Mesenchymal stem cell (in vitro differentiated cells and primary cell): ENCODE measurements around the gene LCLAT1.

Experiments
- DNase-seq: peaks from one replicate; pipeline ENCODE4 v3.0.0-alpha.2; 2013
- H2AFZ ChIP-seq: one replicate; pipeline ENCODE4 v1.6.1; 2013; ENCODE audit warnings: low read depth, mild to moderate bottlenecking, control low read depth, inconsistent platforms, low read length, moderate library complexity
- H2AK5ac ChIP-seq: 2 replicates; pipeline ENCODE4 v1.6.1; 2013; ENCODE audit warnings: low read length, moderate library complexity, mild to moderate bottlenecking, inconsistent platforms; ENCODE audit not compliant: severe bottlenecking
- H2BK120ac ChIP-seq: one replicate; pipeline ENCODE4 v1.6.1; 2013; ENCODE audit warnings: low read depth, mild to moderate bottlenecking, inconsistent platforms, low read length, moderate library complexity
- H2BK12ac ChIP-seq, 2 experiments: one replicate each; pipeline ENCODE4 v1.6.1; 2013; ENCODE audit warnings: inconsistent platforms in 2 of 2, low read length in 2 of 2, mild to moderate bottlenecking in 2 of 2, moderate library complexity in 2 of 2, control low read depth in 1 of 2
- H2BK15ac ChIP-seq: one replicate; pipeline ENCODE4 v1.6.1; 2013; ENCODE audit warnings: mild to moderate bottlenecking, low read depth, inconsistent platforms; ENCODE audit not compliant: poor library complexity, severe bottlenecking
- H2BK5ac ChIP-seq: 2 replicates; pipeline ENCODE4 v1.6.1; 2013; ENCODE audit warnings: low read depth, mild to moderate bottlenecking, low read length, control low read depth, inconsistent platforms; ENCODE audit not compliant: poor library complexity, severe bottlenecking
- H3K14ac ChIP-seq, 2 experiments: one replicate each; pipeline ENCODE4 v1.6.1; 2013; ENCODE audit warnings: inconsistent platforms in 2 of 2, low read length in 2 of 2, control low read depth in 1 of 2, mild to moderate bottlenecking in 1 of 2, moderate library complexity in 1 of 2
- H3K18ac ChIP-seq, 2 experiments: one replicate each; pipeline ENCODE4 v1.6.1; 2013; ENCODE audit warnings: inconsistent platforms in 2 of 2, low read length in 2 of 2, control low read depth in 1 of 2, low read depth in 1 of 2, mild to moderate bottlenecking in 1 of 2
- H3K23ac ChIP-seq, 2 experiments: one replicate each; pipeline ENCODE4 v1.6.1; 2013; ENCODE audit warnings: inconsistent platforms in 2 of 2, low read length in 2 of 2, mild to moderate bottlenecking in 2 of 2, moderate library complexity in 2 of 2, control low read depth in 1 of 2
- H3K27ac ChIP-seq: 2 replicates; pipeline ENCODE4 v1.5.1; 2013; ENCODE audit warnings: mild to moderate bottlenecking, moderate library complexity, low read length, control low read depth, inconsistent platforms; ENCODE audit not compliant: poor library complexity, severe bottlenecking
- H3K27me3 ChIP-seq, 2 experiments: 2 replicates each; pipeline versions ENCODE4 v1.6.1 to v1.7.0; 2013; ENCODE audit warnings: low read length in 2 of 2, mild to moderate bottlenecking in 2 of 2, moderate library complexity in 2 of 2, control low read depth in 1 of 2, inconsistent platforms in 1 of 2; ENCODE audit not compliant: control insufficient read depth in 1 of 2, insufficient read depth in 1 of 2
- H3K36me3 ChIP-seq, 2 experiments: 2 replicates each; pipeline versions ENCODE4 v1.6.1 to v1.7.0; 2013; ENCODE audit warnings: low read length in 2 of 2, control low read depth in 1 of 2, inconsistent platforms in 1 of 2, low read depth in 1 of 2, mild to moderate bottlenecking in 1 of 2; ENCODE audit not compliant: insufficient read depth in 2 of 2, control insufficient read depth in 1 of 2
- H3K4ac ChIP-seq, 2 experiments: one replicate each; pipeline ENCODE4 v1.6.1; 2013; ENCODE audit warnings: inconsistent platforms in 2 of 2, low read length in 2 of 2, mild to moderate bottlenecking in 2 of 2, moderate library complexity in 2 of 2, control low read depth in 1 of 2, low read depth in 1 of 2
- H3K4me1 ChIP-seq: 2 replicates; pipeline ENCODE4 v1.6.1; 2013; ENCODE audit warnings: low read depth, low read length, control low read depth; ENCODE audit not compliant: control insufficient read depth, insufficient read depth
- H3K4me2 ChIP-seq: 2 replicates; pipeline ENCODE4 v1.6.1; 2013; ENCODE audit warnings: low read length, mild to moderate bottlenecking, inconsistent platforms; ENCODE audit not compliant: poor library complexity, severe bottlenecking
- H3K4me3 ChIP-seq, 2 experiments: 2 replicates each; pipeline versions ENCODE4 v1.5.1 to v1.7.0; 2013; ENCODE audit warnings: low read length in 2 of 2, mild to moderate bottlenecking in 2 of 2, control low read depth in 1 of 2, low read depth in 1 of 2; ENCODE audit not compliant: insufficient read depth in 1 of 2
- H3K79me1 ChIP-seq: replicated peaks from 2 replicates; pipeline ENCODE4 v1.6.1; 2013; ENCODE audit warnings: mild to moderate bottlenecking, control low read depth, low read length, inconsistent platforms; ENCODE audit not compliant: poor library complexity, severe bottlenecking
- H3K9ac ChIP-seq: 2 replicates; pipeline ENCODE4 v1.7.0; 2013; ENCODE audit warnings: mild to moderate bottlenecking, low read length, moderate library complexity
- H3K9me3 ChIP-seq: 2 replicates; pipeline ENCODE4 v1.7.0; 2013; ENCODE audit warnings: mild to moderate bottlenecking, low read length; ENCODE audit not compliant: control insufficient read depth
- H4K8ac ChIP-seq: one replicate; pipeline ENCODE4 v1.6.1; 2013; ENCODE audit warnings: inconsistent platforms, mild to moderate bottlenecking, low read length, moderate library complexity
- H4K91ac ChIP-seq: one replicate; pipeline ENCODE4 v1.6.1; 2013; ENCODE audit warnings: mild to moderate bottlenecking, low read length, inconsistent platforms
- WGBS: methylation state at CpG from one replicate; pipeline ENCODE4 v1.1.7; 2013; ENCODE audit warnings: mixed read lengths; 5-methylcytosine and 5-hydroxymethylcytosine counted together

LCLAT1 gene

GRCh38 chr2:30425326-30425725 lies 21.7 kb upstream of the LCLAT1 start:
- H4K8ac ChIP-seq = no peak overlapping the region

GRCh38 chr2:30427606-30428347 lies 19.3 kb upstream of the LCLAT1 start:
- Histone ChIP-seq H3K4me1 (no peaks in the 10 kb centered on the region), H3K18ac (no peak overlapping the region)

More at GRCh38 chr2:30425326-30425725, 21.7 kb upstream of the LCLAT1 start:
- no peak overlapping the region for H3K4ac ChIP-seq
- H4K91ac ChIP-seq = no peak overlapping the region
- H2BK120ac ChIP-seq = no peak overlapping the region
- no peak overlapping the region for H2AK5ac ChIP-seq
- peaks cover 8% of the 10 kb centered on the region for H3K4me1 ChIP-seq
- 78% methylated on average over 4 of the region's 4 CpGs for WGBS
- no peak overlapping the region for H3K18ac ChIP-seq
- no peak overlapping the region for H3K23ac ChIP-seq
- no peak overlapping the region for H2BK15ac ChIP-seq
- no peaks in the 10 kb centered on the region for H3K9me3 ChIP-seq
- H3K14ac ChIP-seq = no peak overlapping the region
- peak; percentile 18 for DNase-seq
- no peaks in the 10 kb centered on the region for H3K36me3 ChIP-seq
- H3K9ac ChIP-seq = peak overlapping the region; percentile 67
- H3K4me3 ChIP-seq = no peak overlapping the region
- H2AFZ ChIP-seq = no peak overlapping the region
- H2BK12ac ChIP-seq = no peak overlapping the region
- no peak overlapping the region for H3K4me2 ChIP-seq
- no peak overlapping the region for H2BK5ac ChIP-seq
- H3K27me3 ChIP-seq = no peaks in the 10 kb centered on the region
- no peaks in the 10 kb centered on the region for H3K79me1 ChIP-seq
- H3K27ac ChIP-seq = no peak overlapping the region

GRCh38 chr2:30428348-30428662 lies 18.7 kb upstream of the LCLAT1 start:
- Histone ChIP-seq H3K4ac (no peak overlapping the region), H3K36me3 (no peaks in the 10 kb centered on the region), H2BK5ac (no peak overlapping the region), H4K8ac (no peak overlapping the region), H3K18ac (no peak overlapping the region), H3K4me3 (no peak overlapping the region), H3K9me3 (no peaks in the 10 kb centered on the region), H4K91ac (no peak overlapping the region), H2AFZ (no peak overlapping the region), H2AK5ac (no peak overlapping the region), H3K23ac (no peak overlapping the region), H3K9ac (no peak overlapping the region), H3K79me1 (no peaks in the 10 kb centered on the region), H2BK12ac (no peak overlapping the region), H3K4me1 (no peaks in the 10 kb centered on the region), H3K4me2 (no peak overlapping the region), H3K27ac (no peak overlapping the region), H2BK15ac (no peak overlapping the region), H2BK120ac (no peak overlapping the region), H3K14ac (no peak overlapping the region), H3K27me3 (no peaks in the 10 kb centered on the region)
- no peak for DNase-seq
- WGBS = 80% methylated on average over 1 of the region's 2 CpGs

More at GRCh38 chr2:30427606-30428347, 19.3 kb upstream of the LCLAT1 start:
- Histone ChIP-seq H2BK120ac (no peak overlapping the region), H3K9ac (no peak overlapping the region), H3K9me3 (no peaks in the 10 kb centered on the region), H3K27me3 (no peaks in the 10 kb centered on the region), H3K23ac (no peak overlapping the region), H4K8ac (no peak overlapping the region), H3K36me3 (no peaks in the 10 kb centered on the region), H3K79me1 (no peaks in the 10 kb centered on the region), H2BK15ac (no peak overlapping the region), H4K91ac (no peak overlapping the region), H2BK5ac (no peak overlapping the region), H3K4ac (no peak overlapping the region), H3K4me3 (no peak overlapping the region), H3K14ac (no peak overlapping the region), H2BK12ac (no peak overlapping the region), H2AFZ (no peak overlapping the region), H2AK5ac (no peak overlapping the region), H3K27ac (no peak overlapping the region), H3K4me2 (no peak overlapping the region)
- DNase-seq = no peak
- WGBS = 85% methylated on average over 6 of the region's 8 CpGs

- no peaks in the 10 kb centered on the region for H3K79me1 ChIP-seq
- no peak for DNase-seq
- no peaks in the 10 kb centered on the region for H3K4me1 ChIP-seq
- no peak overlapping the region for H2BK12ac ChIP-seq
- H2AFZ ChIP-seq = no peak overlapping the region
- H3K9ac ChIP-seq = no peak overlapping the region
- no peak overlapping the region for H2BK5ac ChIP-seq
- no peaks in the 10 kb centered on the region for H3K36me3 ChIP-seq
- H3K18ac ChIP-seq = no peak overlapping the region
- H3K9me3 ChIP-seq = no peaks in the 10 kb centered on the region
- no peak overlapping the region for H3K23ac ChIP-seq
- 100% methylated on average over 1 of the region's 3 CpGs for WGBS
- no peak overlapping the region for H2AK5ac ChIP-seq
- H4K91ac ChIP-seq = no peak overlapping the region
- H3K27ac ChIP-seq = no peak overlapping the region
- no peak overlapping the region for H3K4me3 ChIP-seq
- no peak overlapping the region for H2BK120ac ChIP-seq
- no peak overlapping the region for H3K4ac ChIP-seq
- H3K4me2 ChIP-seq = no peak overlapping the region
- no peak overlapping the region for H3K14ac ChIP-seq
- H3K27me3 ChIP-seq = no peaks in the 10 kb centered on the region
- H2BK15ac ChIP-seq = no peak overlapping the region
- no peak overlapping the region for H4K8ac ChIP-seq
Observed at GRCh38 chr2:30428827-30429461, 18.1 kb upstream of the LCLAT1 start.
